ENCODE results near the gene GPR151. TPM values are rescaled to one million over a fixed set of nuclear protein-coding genes. Genes with fewer than 3 reads are reported as not detected.

Gene GPR151
- total and polyA plus RNA-seq, 12 donors: not detected

DNA sequence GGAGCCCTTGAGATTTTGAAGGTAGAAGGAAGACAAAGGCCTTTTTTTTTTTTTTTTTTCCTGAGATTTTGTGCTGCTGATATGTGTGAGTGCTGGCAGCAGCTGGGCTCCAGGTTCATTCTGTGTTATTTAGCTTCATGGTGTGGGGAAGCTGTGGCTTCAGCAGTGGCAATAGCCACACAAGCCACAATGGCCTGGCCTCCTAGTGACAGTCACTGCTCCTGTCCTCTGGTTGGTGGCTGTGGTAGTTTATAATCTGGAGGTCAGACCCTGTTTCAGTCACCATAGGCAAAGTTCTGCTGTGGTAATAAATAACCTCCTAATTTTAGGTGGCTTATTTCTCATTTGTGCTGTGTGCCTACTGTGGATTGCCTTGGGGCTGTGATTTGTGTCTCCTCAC lies 28.2 kb upstream of the GPR151 start:
- TF ChIP-seq, protein P1, sequence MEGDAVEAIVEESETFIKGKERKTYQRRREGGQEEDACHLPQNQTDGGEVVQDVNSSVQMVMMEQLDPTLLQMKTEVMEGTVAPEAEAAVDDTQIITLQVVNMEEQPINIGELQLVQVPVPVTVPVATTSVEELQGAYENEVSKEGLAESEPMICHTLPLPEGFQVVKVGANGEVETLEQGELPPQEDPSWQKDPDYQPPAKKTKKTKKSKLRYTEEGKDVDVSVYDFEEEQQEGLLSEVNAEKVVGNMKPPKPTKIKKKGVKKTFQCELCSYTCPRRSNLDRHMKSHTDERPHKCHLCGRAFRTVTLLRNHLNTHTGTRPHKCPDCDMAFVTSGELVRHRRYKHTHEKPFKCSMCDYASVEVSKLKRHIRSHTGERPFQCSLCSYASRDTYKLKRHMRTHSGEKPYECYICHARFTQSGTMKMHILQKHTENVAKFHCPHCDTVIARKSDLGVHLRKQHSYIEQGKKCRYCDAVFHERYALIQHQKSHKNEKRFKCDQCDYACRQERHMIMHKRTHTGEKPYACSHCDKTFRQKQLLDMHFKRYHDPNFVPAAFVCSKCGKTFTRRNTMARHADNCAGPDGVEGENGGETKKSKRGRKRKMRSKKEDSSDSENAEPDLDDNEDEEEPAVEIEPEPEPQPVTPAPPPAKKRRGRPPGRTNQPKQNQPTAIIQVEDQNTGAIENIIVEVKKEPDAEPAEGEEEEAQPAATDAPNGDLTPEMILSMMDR (IDR thresholded peaks at IDR 0.05): no peak
- intact Hi-C loops (cut with DNase I): loop anchor here in 7 of 10 donors (5.0 to 10.0 kb wide), 3 partner anchors 423 to 651 kb away; no protein-coding TSS in a partner anchor
- H3K4me1 ChIP-seq: no peaks in the 10 kb centered on the region

DNA sequence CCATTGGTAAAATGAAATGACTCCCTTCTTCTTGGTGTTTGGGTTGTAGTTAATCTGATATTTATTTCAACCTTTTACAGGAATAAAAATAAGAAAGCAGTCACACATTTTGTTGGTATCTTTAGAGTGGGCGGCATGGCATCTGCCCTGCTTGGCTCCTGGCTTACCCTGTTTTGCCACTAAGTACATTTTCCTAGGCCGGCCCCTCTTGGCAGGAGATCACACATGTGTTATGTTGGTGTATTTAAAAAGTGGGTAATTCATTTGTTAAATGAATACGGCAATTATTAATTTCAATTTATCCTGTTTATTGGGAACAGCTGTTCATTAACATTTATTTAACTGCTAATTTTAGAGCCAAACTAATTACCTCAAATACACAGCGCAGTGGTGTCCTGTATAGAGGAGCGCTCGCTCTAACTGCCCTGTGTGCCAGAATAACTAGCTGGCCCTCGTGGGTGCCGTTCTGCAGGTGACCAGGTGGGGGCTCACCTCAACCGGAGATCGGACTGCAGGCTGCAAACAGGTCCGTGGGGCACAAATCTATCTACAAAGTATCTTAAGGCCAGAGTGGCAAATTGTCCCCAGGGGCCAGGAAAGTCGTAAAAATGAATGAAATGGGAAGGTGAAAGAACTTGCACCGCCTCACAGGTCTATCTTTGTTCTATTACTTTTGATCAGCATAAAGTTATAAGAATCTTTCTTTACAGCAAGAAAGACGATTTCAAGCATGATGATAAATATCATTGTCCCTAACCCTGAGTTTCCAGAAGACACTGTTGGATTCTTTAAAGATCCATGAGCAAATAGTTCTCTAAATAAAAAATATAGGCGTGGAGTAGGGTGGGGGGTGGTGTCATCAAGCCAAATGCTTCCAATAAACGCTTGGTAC lies 26.2 kb upstream of the GPR151 start:
- Histone ChIP-seq H3K27ac (no peak overlapping the region), H3K36me3 (no peaks in the 10 kb centered on the region), H3K27me3 (peaks cover 0 to 5% (median 0%) of the 10 kb centered on the region in 7 donors), H3K4me3 (no peak overlapping the region), H3K4me1 (no peaks in the 10 kb centered on the region), H3K9me3 (no peaks in the 10 kb centered on the region)
- DNase-seq (peak; percentile 55 to 59), ATAC-seq (peak in 7 of 8 donors; percentile 49 to 85 (median 76))
- intact Hi-C loops (cut with DNase I): loop anchor here in 9 of 10 donors (1.0 to 10.0 kb wide), 6 partner anchors 424 to 653 kb away; no protein-coding TSS in a partner anchor
- TF ChIP-seq, protein P1 (IDR thresholded peaks at IDR 0.05): peak; percentile 46 to 82 (median 76)
- WGBS, 2 donors: 29% methylated on average over 16 of the region's 16 CpGs

More for the DNA sequence above, 28.2 kb upstream of the GPR151 start:
- H3K27me3 ChIP-seq: peaks cover 0 to 8% (median 0%) of the 10 kb centered on the region in 7 donors
- DNase-seq (no peak), ATAC-seq (no peak)
- H3K36me3 ChIP-seq: no peaks in the 10 kb centered on the region
- H3K9me3 ChIP-seq: no peaks in the 10 kb centered on the region
- H3K27ac ChIP-seq: no peak overlapping the region
- no peak overlapping the region for H3K4me3 ChIP-seq

DNA sequence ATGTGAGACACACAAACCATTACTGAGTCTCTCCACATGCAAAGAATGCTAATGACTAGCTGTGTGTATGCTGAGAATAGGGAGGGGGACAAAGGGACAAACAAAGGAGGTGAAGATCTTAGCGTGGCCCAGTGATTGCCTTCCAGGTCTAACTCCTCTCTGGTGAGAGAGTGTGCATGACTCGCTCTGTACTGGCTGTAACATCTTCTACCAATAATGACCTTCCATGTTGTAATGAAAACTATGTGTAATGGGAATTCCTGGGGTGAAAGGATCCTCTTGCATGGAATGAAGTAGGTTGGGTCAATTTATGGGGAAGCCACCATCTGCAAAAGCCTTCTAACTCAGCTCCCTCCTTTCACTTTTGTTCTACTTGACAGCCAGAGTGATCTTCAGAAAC lies 24.4 kb upstream of the GPR151 start:
- no peaks in the 10 kb centered on the region for H3K36me3 ChIP-seq
- peaks cover 0 to 3% (median 0%) of the 10 kb centered on the region in 7 donors for H3K27me3 ChIP-seq
- ATAC-seq: no peak
- H3K27ac ChIP-seq: no peak overlapping the region
- intact Hi-C loops (cut with DNase I): loop anchor here in 7 of 10 donors (5.0 to 10.0 kb wide), 3 partner anchors 427 to 654 kb away; no protein-coding TSS in a partner anchor
- no peak overlapping the region for H3K4me3 ChIP-seq
- H3K9me3 ChIP-seq: no peaks in the 10 kb centered on the region
- WGBS, 2 donors: 75 to 80% methylated on average over 2 of the region's 2 CpGs
- DNase-seq: no peak
- TF ChIP-seq, protein P1 (IDR thresholded peaks at IDR 0.05): no peak
- no peaks in the 10 kb centered on the region for H3K4me1 ChIP-seq

DNA sequence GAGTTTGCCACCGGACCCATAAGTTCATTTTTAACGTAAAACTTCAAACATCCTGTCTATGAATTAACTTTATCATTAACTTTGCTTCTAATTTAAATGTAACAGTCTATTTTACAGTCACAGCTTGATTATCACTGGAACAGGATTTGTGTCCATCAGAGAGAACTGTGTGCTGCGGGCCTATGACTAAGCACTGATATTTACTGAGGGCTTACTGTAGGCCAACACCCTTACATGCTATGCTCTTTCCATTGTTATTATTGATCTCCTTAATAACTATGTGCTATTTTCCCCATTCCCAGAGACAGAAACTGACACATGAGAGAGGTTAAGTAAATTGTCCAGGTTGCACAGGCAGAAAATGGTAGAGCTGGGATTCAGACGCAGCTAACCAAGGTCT lies 24.0 kb upstream of the GPR151 start:
- WGBS, 2 donors: 93% methylated on average over 4 of the region's 4 CpGs
- H3K27me3 ChIP-seq: peaks cover 0 to 3% (median 0%) of the 10 kb centered on the region in 7 donors
- no peak overlapping the region for H3K4me3 ChIP-seq
- no peak for ATAC-seq
- DNase-seq: no peak
- TF ChIP-seq, protein P1 (IDR thresholded peaks at IDR 0.05): no peak
- H3K4me1 ChIP-seq: no peaks in the 10 kb centered on the region
- H3K27ac ChIP-seq: no peak overlapping the region
- H3K9me3 ChIP-seq: no peaks in the 10 kb centered on the region
- H3K36me3 ChIP-seq: no peaks in the 10 kb centered on the region
- intact Hi-C loops (cut with DNase I): loop anchor here in 8 of 10 donors (5.0 to 10.0 kb wide), 5 partner anchors 427 to 1045 kb away; no protein-coding TSS in a partner anchor

Data from heart right ventricle (tissue), 16 donors.